Raji (cell line): ENCODE results near the gene TBC1D23.

ENCODE experiments used
- POLR2A ChIP-seq: IDR thresholded peaks from 2 replicates; pipeline ENCODE4 v1.6.1; 2011; ENCODE audit warnings: low read depth, low read length, control low read depth; ENCODE audit not compliant: insufficient read depth

The TBC1D23 gene

DNA sequence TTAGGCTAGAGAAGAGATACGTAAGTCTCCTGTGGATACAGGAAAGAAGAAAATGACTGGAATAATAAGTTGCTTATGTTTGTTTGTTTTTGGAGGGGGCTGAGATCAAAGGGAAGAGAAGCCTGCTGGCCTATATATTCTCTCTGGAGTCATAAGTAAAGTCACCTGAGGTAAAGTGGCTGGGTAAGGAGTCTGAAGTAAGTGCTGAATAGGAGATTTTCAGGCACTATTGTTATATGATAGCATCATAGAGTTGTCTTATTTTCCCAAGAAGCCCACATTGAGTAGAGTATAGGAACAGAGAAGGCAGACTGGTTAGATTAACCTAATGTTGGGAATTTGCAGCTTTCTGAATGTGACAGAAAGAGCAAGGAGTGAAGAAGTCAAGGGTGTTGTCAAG lies 10.7 kb downstream of the TBC1D23 start:
- TF ChIP-seq POLR2A = no peak

DNA sequence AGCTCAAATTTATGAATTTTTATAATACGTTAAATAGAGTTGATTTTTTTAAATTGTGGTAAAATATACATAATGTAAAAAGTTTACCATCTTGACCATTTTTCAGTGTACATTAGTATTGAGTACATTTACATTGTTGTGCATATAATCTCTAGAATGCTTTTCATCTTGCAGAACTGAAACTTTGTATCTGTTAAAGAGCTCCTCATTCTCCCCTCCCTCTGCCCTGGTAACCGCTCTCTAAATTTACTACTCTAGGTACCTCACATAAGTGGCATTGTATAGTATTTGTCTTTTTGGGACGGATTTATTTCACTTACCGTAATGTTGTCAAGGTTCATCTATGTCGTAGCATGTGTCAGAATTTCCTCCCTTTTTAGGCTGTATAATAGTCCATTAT lies 13.6 kb downstream of the TBC1D23 start:
- no peak for TF ChIP-seq POLR2A

DNA sequence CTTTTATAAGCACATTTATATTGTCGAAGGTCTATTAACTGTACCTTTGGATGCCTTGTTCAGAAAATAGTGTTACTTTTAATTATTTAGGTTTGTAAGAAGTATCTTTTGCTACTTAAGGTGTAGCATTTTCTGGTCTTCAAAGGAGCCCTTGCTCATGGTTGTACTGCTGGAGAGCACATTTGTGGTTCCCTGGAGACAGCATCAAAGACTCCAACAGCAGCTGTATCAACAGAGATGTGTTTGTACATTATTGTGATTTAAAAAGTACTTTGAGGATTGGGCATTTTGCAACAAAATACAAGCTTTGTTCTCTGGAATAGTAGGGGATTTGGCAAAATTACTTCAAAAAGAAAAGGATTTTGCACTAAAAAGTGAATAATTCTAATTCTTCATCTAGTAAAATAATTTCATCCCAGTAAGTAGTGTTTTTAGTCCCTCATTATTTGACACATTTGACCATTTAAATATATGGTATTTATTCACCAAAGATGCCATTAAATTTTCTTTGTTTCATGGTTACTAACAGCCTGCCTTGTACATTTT lies 16.5 kb downstream of the TBC1D23 start:
- no peak for TF ChIP-seq POLR2A

DNA sequence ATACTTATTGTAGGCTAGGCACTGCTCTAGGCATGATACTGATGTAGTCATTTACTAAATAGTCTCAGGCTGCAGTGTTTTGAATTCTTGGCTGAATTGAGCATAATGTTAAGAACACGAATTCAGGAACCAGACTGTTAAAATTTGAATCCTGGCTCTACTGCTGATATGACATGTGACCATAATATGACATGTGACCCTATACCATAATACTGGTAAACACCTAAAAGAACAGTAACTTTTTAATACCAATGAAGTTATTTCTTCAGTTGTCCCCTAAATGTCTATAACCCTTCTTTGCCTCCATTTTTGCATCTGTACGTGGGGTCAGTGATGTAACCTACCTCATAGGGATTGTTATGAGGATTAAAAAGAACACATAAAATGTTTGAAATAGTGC lies 18.1 kb downstream of the TBC1D23 start:
- TF ChIP-seq POLR2A = no peak

DNA sequence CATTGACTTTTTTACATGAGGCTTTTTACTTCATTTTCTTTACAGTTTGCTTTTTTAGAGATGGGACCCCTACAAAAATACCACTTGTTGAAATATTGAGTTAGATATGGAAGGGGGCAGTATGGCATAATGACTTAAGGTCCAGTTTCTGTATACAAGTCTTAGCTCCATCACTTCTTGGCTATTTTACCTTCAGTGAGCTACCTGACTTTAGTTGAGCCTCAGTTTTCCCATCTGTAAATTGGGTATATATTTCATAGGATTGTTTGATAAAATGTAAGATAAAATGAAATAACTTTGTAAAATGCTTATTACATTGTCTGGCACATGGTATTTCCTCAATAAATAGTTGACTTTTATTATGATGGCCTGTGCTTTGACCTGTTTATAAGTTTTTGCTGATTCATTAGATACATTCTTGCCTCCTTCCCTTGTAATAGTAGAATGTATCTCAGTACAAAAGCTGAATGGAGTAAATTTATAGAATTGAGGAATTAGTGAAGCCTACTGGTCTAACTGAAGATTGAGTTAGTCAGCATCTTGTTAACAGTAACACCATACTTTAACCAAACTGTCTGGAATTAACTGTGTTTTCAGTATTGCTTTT lies 27.6 kb downstream of the TBC1D23 start:
- no peak for TF ChIP-seq POLR2A

DNA sequence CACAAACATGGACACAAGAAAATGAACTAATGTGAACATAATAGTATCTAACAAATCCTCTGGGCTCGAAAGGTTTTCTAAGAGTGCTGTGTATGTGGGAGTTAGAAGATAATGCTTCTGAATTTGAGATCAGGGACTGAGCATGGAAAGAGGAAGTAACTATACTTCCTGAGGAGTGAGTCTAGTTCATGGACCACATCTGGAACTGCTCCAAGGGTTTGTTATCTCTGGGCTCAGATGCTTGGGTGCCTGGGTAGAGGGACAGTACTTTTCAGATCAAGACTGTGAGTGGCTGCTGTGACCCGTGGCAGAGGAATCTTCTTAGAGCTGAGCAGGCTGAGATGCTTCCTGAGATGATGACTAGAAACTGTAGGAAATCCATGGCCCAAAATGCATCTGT lies 28.5 kb downstream of the TBC1D23 start:
- TF ChIP-seq POLR2A = no peak

DNA sequence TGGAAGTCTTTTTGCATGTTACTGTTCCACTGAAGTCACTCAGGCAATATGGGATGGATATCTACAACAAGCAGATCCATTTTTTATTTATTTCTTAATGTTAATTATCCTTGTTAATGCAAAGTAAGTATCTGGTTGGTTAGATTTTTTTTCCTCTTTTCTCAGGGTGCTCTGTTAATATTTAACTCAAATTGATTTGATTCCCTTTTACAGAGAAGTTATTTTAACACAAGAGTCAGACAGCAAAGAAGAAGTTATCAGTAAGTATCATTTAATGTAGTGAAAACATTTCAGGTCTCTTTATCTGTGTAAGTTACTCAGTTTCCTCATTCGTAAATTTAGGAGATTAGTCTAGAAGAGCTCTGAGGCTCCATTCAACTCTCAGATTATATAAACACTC lies 34.3 kb downstream of the TBC1D23 start:
- TF ChIP-seq POLR2A = no peak

DNA sequence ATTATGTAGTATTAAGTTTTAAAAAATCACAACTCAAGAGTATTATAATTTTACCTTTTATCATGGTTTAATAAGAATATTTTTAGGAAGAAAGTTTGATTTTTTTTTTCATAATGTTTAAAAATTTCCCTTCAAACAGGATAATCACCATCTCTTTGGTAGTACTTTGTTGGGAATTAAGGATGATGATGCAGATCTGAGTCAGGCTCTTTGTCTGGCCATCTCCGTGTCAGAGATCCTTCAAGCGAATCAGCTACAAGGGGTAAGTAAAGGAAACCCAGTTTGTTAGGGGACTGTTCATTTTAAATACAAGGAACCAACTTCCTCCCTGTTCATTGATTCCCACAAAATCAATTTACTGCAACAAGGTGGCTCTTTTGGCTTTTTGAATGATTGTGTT lies 37.0 kb downstream of the TBC1D23 start:
- no peak for TF ChIP-seq POLR2A

DNA sequence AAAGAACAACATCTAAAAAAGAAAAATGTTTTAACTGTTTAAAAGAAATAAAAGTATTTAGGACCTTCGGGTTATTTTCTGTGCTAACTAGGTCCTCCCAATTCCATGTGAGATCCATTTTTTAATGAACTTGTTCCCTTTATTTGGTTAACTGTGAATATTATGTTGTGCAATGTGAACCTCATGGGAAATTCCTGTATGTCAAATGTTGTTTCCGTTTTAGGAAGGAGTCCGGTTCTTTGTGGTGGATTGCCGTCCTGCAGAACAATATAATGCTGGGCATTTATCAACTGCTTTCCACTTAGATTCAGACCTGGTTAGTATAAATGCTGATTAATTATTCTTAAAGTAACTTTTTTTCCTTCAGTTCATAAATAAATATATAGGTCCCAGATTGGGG lies 38.2 kb downstream of the TBC1D23 start:
- TF ChIP-seq POLR2A = no peak

DNA sequence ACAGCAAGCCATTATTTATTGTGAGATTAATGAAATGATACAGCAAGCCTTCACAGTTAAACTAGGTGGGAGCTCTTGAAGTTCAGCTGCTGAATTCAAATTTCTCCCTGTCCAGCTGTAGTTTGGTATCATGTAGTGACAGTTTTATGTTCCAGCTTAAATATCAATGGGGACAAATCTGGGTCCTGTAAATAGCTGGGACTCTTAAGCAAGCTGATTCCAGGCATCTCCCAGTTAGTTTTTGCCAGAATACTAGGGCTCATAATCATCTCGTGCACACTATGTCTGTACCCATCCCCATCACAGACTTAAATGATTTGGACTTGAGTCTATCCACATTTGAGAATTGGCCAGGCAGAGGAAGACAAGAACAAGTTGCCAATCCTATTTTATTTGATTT lies 45.9 kb downstream of the TBC1D23 start:
- no peak for TF ChIP-seq POLR2A

DNA sequence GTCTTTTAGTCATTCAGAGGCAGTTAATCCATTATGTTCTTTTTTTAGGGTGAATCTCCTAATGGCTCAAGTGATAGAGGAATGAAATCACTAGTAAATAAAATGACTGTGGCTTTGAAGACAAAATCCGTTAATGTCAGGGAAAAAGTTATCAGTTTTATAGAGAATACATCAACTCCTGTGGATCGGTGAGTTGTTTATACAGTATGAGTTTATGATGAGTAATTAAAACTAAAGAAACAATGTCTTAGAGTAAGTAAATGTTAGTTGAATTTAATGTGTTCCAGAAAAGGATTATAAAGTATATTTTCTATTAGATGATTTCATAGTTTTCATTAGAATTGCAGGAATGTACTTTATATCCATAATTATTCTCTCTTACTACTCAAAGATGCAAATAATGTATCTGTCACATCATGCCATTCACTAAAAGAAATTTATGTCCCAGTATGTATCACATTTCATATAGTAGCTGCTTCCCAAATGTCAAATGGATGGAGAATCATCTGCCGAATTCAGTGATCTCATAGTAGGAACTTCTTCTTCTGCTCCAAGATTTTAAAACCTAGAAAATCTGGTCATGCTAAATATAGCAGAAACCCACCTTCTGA lies 49.7 kb downstream of the TBC1D23 start:
- no peak for TF ChIP-seq POLR2A

DNA sequence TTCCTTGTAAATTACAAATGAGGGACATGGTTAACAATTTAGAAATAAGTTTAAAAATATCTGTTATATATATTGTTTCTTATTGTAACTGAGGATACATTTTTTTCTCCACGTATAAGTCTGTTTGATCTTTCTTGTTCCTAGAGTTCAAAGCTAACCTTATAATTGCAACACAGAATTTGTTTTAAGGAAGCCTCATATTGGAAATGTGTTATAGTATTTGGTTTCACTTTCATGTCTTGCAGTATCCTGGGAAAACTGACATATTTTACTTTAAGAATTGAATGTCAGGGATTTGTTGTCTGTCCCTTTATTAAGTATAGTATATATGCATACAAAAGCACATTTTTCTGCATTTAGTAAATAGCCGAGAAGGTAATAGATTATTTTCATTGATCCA lies 50.2 kb downstream of the TBC1D23 start:
- TF ChIP-seq POLR2A = no peak

DNA sequence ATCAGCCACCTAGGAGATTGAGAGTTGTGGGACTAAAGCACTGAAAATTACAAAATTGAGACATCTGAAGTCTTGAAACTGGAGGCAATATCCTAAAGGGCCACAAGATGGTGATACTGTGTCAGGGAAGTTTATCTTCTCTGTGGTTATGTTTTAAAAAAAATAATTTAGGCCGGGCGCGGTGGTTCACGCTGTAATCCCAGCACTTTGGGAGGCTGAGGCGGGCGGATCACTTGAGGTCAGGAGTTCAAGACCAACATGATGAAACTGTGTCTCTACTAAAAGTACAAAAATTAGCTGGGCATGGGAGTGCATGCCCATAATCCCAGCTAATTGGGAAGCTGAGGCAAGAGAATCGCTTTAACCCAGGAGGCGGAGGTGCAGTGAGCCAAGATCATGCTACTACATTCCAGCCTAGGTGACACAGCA lies 55.9 kb downstream of the TBC1D23 start:
- TF ChIP-seq POLR2A = no peak

DNA sequence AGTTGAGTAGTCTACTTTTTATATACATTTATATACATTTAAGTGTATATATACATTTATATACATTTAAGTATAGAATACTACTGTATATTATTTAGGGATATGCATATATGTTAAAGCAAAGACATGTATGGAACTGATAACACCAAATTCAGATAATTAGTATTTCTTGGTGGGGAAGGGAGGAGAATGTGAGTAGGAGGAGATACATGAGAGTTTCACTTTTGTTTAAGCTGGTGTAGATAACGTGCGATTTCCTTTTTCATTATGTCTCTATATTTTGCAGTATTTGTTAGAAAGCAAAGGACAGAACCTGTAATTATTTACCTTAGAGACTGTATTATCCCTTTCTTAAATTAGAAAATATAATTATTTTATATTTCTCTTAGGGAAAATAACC lies 57.1 kb downstream of the TBC1D23 start:
- TF ChIP-seq POLR2A = no peak

DNA sequence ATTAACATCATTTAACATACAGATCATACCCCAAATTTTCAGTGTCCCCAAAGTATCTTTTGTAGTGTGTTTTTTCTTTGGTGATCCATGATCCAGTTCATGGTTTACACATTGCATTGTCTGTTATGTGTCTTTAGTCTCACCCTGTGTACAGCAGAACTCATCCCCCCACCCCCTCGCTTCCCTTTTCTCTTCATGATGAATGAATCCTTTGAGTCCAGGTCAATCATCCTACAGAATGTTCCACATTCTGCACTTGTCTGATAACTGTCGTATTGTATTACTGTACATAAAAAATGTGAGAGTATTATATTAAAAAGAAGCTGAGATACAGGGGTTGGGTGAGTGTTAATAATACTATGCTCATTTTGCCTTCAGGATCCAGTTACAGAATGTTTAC lies 59.2 kb downstream of the TBC1D23 start:
- TF ChIP-seq POLR2A = no peak

DNA sequence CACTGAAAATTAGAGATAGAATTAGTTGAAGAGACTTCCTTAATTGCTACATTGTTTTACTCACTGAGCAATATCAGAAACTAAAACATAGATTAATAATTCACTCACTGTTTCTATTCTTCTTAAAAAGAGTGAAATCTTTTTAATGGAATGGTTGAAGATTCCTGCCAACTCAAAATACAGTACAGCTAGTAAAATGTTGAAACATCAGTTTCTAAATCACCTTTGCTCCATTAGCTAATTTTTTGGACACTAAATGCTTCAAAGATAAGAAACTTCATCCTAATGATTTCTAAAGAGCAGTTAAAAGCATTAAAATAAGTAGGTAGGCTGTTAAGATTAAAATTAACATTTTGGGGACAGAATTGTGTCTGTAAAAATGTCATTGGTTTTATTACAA lies 63.3 kb downstream of the TBC1D23 start:
- no peak for TF ChIP-seq POLR2A

DNA sequence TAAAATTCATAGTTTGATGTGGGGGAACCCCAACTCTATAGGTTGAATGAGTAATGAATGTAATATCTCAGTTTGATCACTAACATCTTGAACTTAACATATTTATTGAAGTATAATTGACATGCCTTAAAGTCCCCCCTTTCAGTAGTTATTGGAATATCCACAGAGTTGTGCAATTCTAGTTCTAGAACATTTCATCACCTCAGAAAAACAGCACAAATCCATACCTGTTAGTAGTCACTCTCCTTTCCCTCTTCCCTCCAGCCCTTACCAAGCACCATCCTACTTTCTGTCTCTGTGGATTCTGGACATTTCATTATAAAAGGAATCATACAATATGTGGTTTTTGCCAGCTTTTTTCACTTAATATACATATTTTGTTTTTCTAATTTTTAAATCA lies 65.0 kb downstream of the TBC1D23 start:
- no peak for TF ChIP-seq POLR2A
